Activated T-cell treated with anti-CD3 and anti-CD28 coated beads for 4 hours (primary cell): Measurements from ENCODE around the gene TREM1.

Experiments used
- DNase-seq: peaks from one replicate; pipeline ENCODE4 v3.0.0-alpha.2; 2020

TREM1 gene

DNA sequence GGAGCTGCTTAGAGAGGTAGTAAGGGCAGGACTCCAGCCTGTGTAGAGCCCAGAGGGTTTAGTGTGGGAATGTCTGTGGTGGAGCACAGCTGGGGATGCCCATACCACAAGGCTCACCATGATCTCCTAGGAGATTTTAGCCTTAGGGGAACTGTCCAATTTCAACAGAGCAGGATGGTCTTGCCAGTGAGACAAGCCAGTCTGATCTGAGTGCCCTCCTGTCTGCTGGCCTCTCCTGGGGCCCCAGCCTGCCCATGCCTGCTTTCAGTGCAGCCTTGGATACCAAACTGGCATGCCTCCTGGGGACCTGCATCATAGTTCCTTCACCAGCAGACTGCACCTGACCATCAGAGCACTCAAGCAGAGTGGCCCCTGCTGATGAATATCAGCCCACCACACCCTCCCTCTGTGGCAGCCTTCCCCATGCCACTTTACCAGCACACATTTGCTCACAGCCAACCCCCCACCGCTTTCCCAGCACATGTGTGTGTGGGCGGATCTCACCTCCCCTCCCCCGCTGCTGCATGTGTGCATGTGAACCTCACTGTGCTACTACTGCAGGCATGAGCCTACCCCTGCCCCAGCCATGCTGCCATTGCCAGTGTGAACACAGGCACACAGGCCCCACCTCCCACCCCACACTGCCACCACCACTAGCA is 7.9 kb upstream of the TREM1 start:
- DNase-seq: no peak

DNA sequence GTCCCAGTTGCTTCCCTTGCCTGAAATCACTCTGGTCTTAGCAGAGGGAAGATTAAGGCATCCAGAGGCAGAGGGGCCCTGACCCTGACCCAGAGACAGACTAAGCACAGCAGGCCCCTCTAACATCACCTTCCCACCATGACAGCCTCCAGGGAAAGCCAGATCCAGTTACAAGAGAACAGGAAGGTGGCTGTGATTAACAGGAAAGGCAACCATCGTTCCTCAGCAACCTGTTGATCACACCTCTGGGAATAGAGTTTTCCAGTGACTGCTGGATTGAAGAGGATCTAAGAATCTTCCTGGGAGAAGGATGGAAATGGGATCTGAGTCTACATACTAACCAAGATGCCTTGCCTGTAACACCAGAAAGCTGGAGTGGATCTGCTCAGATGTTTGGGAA is 5.2 kb upstream of the TREM1 start:
- DNase-seq: no peak

DNA sequence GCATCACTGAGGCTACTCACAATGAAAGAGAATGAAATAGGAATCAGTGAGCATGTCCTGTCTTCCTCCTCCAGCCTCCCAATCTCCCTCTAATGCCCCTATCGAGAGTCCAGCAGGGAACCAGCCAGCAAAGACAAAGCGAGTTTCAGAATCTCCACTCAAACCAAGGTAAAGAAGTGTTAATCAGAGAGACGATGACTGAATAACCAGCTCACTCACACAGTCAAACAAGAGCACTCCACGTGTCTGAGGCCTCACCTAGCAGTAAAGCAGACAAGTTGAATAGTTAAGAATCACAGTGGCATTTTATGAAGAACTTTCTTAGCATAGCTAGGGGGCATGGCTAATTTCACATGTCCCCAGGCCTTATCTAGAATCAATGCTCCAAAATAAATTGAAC is 3.3 kb upstream of the TREM1 start:
- no peak for DNase-seq

DNA sequence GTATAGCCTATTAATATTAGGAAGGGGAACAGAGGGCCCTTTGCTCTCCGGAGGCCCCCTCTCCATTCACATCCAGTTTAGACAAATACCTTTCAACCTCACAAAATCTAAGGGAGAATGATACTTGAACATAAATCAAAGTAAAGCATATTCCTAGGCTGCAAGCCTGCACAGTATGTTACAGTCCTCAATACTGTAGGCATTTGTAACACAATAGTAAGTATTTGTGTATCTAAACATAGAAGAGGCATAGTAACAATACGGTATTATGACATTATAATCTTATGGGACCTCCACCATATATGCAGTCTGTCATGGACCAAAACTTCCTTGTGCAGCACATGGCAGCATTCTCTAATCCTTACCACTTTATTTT is 2.3 kb upstream of the TREM1 start:
- DNase-seq: no peak

DNA sequence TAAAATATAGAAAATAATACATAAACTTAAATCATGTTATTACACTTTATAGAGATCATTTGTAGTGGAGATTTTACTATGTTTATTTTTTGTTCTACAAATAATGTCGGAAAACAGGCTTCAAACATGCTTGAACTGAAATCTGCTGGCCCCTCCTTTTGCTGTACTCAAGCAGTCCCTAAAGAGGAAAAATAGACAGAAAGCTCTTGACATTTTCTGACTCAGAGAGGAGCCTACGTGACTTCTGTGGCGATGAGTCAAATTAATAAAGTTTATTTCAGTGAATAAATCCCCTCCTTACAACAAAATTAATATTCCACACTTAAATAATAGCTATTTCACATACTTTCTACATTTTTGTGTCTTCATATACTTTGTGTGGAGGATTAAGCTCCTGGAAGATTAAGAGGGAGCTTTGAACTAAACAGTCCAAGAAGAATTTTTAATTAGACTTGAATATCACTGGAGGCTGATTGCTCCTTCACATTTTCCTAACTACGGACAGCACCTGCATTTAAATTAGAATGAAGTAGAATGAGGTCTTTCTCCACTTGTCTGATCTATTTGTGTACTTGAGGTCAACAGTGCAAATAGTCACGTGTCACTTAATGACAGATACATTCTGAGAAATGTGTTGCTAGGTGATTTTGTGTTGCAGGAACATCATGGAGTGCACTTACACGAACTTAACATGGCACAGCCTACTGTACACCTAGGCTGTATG is 1.7 kb upstream of the TREM1 start:
- DNase-seq: no peak

DNA sequence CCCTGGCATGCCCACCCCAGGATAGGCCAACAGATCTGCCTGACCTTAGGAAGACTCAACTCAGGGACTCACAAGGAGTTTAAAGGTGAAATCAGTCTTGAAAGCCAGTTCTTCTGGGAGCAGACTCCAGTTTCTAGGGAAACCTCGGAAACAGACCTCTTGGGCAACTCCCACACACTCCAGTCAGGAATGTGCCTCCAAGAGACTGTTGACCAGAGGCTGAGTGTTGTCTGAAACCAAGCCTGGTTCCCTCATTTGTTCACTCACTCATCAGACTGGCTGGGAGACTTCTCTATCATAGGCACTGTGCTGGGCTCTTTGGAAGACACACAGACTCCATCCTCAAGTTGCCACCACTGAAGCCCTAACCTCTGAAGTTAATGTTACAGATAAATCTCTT is 1.8 kb downstream of the TREM1 start:
- no peak for DNase-seq

DNA sequence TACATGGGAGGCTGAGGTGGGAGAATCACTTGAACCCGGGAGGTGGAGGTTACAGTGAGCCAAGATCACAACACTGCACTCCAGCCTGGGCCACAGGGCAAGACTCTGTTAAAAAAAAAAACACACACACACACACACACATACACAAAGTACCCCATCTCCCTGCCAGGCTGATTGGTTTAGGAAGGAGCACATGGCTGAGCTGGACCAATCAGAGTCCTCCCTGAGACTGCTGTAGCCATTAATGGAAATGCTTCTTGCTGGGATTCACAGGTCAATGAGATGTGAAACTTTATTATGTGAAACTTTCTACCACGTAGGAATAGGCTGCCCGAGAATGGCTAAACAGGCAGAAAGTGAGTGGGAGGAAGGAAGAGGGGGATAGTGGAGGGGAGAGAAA is 2.9 kb downstream of the TREM1 start:
- no peak for DNase-seq

DNA sequence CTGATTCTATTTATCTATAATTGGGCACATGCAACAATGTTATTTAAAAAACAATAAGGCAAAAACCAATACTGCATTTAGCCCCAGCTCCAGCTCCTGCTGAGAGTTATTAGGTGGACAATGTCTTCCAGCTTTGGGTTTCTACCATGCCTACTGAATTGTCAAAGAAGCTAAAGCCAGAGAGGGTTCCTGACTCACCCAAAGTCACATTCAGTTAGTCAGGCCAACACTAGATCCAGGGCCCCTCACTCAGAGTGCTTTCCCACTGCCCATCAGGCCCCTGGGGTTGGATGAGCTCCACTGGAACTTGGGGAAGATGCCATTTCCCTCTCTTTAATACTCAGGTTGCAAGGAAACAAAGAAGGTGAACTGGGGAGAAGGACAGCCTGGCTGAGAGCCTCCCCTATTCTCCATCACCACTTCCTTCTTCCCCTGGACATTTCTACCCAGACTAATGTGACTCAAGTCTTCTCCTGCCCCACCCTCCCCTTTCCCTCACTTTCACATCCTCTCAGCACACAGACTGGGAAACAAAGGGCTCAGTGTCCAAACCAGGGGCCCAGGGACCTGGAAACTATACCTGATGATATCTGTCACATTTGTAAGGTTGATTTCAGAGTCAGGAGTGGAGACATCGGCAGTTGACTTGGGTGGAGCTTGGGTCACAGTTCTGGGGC is 6.0 kb downstream of the TREM1 start:
- DNase-seq: no peak

DNA sequence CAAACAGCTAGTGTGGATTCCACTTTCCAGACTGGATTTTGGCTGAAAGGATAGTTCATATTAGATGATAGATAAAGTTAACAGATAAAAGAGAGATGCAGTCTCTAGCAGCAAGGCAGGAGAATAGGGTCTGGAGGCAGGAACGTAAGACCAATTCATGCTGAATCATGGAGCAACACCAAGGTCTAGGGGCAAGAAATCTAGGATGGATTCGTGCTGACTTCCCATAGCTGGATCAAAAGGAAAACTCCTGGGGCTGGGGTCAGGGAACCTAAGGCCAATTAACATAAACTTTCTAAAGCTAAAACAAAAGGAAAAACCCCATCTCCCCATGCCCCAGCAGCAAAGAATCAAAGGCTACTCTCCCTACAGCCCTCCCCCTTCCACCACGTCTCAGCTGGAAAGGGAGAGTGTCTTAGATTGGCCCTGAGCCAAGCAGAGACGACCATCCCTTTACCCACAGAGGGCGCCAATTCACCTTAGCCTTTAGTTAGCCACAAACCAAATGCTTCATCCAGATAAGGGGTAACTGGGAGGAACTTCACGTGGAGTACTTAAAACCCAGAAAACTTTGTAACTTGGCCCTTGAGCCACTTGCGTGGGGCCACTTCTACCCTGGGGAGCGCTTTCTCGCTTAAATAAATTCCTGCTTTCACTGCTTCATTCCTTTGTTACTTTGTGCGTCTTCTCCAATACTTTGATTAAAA is 7.6 kb downstream of the TREM1 start:
- DNase-seq: peak; percentile 63

DNA sequence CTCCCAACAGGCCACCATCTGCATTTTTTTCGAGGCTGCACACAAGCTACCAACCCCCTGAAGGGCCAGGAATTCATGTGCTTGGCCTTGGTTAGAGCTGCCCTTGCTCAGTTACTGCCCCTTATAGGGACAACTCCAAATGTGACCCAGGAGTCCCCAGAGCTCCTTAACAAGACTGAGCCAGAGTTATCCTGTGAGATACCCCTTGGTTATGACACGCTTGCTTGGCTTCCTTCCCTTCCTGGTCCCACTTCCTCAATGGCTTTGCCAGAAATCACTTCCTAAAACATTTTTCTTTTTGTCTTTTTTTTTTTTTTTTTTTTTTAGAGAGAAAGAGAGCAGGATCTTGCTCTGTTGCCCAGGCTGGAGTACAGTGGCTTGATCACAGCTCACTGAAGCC is 8.9 kb downstream of the TREM1 start:
- DNase-seq: no peak

DNA sequence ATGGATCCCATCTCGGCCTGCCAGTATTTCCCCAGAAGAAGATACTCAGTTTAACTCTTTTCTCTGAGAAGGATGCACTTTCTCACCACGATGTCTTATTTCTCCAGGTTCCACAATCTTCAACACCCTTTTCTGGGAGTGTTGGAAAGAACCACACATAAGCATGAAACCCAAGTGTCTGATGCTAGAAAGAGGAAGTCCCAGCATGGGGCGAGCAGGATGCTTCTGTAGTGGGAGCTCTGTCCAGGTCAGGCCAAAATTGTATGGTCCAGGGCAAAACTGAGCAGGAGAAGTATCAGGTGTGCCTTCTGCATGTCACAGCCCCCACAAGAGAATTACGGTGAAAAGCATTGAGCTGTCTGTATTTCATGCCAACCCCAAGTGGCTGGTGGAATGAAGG is 11.0 kb downstream of the TREM1 start:
- DNase-seq: no peak

DNA sequence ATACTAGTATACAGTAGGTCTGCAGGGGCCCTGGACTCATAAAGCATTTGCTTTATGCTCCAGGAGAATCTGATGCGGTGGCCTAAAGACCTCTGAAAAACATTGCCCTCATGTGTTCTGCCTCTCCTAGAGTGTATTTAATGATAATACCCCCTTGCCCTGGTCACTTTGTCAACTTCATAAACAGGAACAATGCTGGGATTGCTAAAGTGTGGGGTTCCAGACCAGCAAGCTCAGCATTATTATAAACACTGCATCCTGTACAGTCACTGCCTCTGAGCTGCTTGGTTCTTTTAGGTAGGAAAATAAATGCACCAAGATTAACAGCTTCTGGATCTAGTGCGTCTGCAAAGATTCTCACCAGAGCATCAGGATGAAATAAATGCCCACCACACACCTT is 12.2 kb downstream of the TREM1 start:
- no peak for DNase-seq

DNA sequence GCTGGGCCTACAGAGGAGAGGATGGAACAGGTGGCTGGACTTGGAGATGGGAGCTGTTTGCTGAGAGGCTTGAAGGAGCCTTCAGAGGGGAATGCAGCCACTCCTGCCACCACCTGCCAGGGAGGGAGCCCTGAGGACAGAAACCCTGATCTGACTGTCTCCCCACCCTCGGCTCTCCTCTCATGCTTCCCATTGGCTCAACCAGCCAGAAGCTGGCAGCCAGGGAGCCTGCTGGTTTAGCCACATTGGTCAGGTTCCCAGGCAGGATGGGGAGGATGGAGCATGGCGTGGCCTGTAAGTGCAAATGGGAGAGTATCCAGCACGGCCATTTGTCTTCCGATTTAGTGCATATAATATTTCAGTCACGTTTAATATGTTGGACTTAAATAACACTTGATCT is 12.8 kb downstream of the TREM1 start:
- DNase-seq: no peak

DNA sequence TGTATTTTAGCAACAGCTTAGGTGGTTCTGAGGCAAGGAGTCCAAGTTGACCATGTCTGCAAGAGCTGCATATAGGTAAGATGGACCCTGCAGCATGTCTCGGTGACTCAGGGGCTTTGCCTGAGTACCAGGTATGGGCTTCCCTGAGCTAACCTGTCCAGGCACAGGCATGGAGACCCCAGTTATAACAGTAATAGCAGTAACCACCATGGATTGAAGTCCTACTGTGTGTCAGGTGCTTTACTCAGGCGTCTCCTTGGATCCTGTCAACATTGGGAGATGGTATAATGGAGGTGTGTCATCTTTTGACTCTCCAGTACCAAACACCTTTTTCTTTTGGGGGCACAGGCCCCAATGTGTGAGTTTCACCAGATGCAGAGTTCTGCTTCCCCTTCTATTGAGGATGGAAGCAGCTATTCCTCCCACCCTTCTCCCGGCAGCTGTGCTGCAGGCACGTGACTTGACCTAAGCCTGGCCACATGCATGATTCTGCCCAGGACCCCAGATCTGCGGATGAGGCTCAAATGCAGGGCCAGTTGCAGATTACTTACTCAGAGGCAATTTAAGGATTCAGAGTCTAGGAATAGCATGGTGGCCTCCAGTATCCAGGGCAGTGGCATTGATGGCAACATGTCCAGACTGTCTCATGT is 13.8 kb downstream of the TREM1 start:
- no peak for DNase-seq

DNA sequence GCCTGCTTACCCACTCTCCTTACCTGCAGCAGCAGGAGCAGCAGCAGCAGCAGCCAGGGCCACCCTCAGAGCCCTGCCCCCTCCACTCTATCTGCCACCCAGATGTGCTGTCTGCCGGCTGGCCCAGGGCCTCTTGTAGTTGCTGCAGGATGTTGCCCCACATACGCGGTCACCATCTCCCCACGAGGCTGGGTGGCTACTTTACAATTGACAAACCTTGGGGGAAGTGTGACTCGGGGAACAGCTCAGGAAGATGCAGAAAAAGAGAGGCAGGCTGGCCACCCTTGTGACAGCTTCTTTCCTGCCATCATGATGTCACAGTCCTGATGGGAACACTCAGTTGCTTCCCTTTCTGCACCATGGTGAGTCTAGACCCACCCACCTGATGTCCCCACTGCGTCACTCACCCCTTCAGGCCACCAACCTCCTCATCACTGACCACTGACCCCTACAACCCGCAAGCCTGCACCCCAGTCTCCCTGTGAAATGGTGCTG is 14.5 kb downstream of the TREM1 start:
- no peak for DNase-seq

DNA sequence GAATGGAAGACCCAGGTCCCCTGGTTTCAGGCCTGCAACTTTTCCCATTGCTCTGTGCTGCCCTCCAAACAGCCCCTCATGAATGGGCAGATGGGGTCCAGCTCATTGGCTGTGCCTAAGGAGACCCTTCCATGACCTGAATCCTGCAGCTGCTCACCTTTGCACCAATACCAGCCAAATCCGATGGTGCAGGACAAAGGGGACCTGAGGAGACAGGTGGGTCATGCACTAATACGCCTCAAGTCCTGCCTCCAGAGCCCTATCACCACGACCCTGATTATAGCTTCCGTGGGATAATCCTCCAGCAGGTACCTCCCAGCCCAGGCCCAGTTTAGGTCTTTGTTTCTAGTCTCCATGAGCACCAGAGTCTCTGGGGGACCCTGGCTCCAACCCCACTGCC is 16.8 kb downstream of the TREM1 start:
- DNase-seq: no peak

DNA sequence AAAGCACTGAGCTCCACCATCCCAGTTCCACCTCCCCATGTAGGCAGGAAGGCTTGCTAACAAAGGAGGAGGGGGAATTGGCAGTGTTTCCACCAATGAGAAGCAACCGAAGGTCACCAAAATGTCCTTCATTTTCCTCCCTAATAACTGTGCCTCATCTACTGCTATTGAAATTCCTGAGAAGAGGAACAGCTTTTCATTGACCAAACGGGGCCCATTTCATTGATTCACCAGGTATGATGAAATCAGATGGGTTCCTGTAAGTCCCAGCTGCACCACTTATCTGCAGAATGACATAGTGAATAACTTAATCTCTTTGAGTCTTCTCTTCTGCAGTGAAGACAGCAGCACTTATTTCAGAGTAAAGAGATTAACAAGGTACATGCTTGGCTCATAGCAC is 17.3 kb downstream of the TREM1 start:
- no peak for DNase-seq

DNA sequence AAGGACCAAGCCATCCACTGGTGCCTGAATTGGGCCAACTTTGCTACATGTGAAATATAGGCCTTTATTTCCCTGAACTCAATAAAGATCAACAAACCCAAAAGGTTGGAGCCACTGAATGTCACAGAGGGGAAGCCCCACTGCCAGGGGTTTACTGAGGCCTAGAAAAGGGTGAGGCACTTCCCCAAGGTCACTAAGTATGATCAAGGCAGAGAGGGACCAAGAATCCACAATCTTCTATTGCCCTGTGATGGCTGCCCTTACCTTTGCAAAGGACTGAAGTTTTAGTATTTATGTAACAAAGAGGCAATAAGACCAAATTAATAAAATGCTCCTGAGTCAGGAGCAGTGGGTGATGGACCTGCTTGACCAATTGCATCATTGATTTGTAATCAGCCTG is 18.0 kb downstream of the TREM1 start:
- DNase-seq: no peak

DNA sequence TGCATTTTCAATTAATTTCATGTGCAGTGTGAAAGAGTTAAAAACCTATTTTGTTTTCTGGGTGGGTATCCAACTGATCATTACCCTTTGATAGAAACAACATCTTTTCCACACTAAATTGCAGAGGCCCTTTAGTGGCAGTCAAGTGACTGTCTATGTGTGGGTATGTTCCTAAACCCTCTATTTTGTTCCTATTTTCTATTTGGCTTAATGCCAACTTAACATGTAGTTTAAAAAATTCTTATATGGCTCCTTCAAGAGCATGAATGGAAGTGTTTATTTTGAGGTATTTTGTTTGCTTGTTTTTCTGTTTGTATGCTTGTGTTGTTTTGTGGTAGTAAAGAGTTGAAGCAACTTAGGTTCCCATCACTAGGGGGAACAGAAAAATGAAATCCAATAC is 19.9 kb downstream of the TREM1 start:
- no peak for DNase-seq

DNA sequence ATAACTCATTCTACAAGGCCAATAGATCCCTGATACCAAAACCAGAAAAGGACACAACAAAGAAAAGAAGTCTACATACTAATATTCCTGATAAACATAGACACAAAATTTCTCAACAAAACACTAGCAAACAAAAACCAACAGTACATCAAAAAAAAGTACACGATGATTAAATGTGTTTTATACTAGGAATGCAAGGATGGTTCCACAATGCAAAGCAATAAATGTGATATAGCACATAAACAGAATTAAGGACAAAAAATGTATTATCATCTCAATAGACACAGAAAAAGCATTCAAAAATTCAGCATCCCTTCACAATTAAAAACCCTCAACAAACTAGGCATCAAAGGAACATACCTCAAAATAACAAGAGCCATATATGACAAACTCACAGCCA is 23.2 kb downstream of the TREM1 start:
- no peak for DNase-seq

DNA sequence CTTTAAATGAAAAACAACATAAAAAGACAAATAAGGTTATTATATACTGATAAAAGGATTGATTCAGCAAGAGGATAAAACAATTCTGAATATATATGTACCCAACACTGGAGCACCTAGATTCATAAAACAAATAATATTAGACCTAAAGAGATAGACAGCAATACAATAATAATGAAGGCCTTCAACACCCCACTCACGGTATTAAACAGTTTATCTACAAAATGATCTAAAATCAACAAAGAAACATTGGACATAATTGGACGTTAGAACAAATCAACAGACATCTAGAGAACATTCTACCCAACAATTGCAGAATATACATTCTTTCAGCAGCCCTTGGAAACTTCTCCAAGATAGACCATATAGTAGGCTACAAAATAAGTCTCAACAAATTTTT is 24.1 kb downstream of the TREM1 start:
- no peak for DNase-seq

DNA sequence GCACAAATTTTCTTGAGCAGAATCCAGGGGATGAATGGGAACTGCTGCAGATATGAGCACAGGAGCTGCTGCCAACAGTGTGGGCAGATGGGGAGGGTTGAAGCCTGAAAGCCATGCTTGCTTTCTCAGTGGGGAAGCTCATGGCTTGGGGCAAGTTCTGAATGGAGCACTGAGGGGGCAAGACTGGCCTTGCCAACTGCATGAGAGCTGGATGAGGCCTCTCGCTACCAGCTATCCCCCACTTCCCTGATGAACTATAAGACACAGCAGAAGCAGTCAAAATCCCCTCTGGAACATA is 28.3 kb downstream of the TREM1 start:
- DNase-seq: no peak
